ENCODE data around the gene NASP.

NASP gene

GRCh38 chr1:45644661-45645060 lies 60.8 kb downstream of the NASP start:
- no peak for TF ChIP-seq CTCF (IDR thresholded peaks at IDR 0.05; ENCODE audit: insufficient read depth, low read depth, low read length, missing control alignments)
- no peak overlapping the region for H3K4me3 ChIP-seq (ENCODE audit: low read depth, low read length)

GRCh38 chr1:45647248-45648021 lies 63.6 kb downstream of the NASP start:
- no peak for DNase-seq (ENCODE audit: low read depth)
- no peak for TF ChIP-seq CTCF (IDR thresholded peaks at IDR 0.05; ENCODE audit: insufficient read depth, low read depth, low read length, missing control alignments)
- no peak overlapping the region for H3K4me3 ChIP-seq (ENCODE audit: low read depth, low read length)

More at GRCh38 chr1:45644661-45645060, 60.8 kb downstream of the NASP start:
- no peak for DNase-seq (ENCODE audit: low read depth)

GRCh38 chr1:45654540-45655280 lies 70.9 kb downstream of the NASP start:
- H3K4me3 ChIP-seq (ENCODE audit: low read depth, low read length): no peak overlapping the region
- peak; percentile 18 for DNase-seq (ENCODE audit: low read depth)
- TF ChIP-seq CTCF (IDR thresholded peaks at IDR 0.05; ENCODE audit: insufficient read depth, low read depth, low read length, missing control alignments): no peak

GRCh38 chr1:45656573-45657226 lies 72.9 kb downstream of the NASP start:
- no peak overlapping the region for H3K4me3 ChIP-seq (ENCODE audit: low read depth, low read length)
- DNase-seq (ENCODE audit: low read depth): no peak
- TF ChIP-seq CTCF (IDR thresholded peaks at IDR 0.05; ENCODE audit: insufficient read depth, low read depth, low read length, missing control alignments): no peak

- no peak for TF ChIP-seq CTCF (IDR thresholded peaks at IDR 0.05; ENCODE audit: insufficient read depth, low read depth, low read length, missing control alignments)
- H3K4me3 ChIP-seq (ENCODE audit: low read depth, low read length): no peak overlapping the region
- no peak for DNase-seq (ENCODE audit: low read depth)
Observed at GRCh38 chr1:45658171-45658570, 74.3 kb downstream of the NASP start.

GRCh38 chr1:45659222-45659621 lies 75.4 kb downstream of the NASP start:
- TF ChIP-seq CTCF (IDR thresholded peaks at IDR 0.05; ENCODE audit: insufficient read depth, low read depth, low read length, missing control alignments): no peak
- no peak overlapping the region for H3K4me3 ChIP-seq (ENCODE audit: low read depth, low read length)
- DNase-seq (ENCODE audit: low read depth): no peak

Measured in GM12865 (cell line).